Omental fat pad (tissue), 4 donors: ENCODE results near the gene OR3A2. TPM values are rescaled to one million over a fixed set of nuclear protein-coding genes. Genes with fewer than 3 reads are reported as not detected.
"Not testable (repeated sequence)": the region's sequence is repeated elsewhere in the genome, so short reads cannot be mapped to it uniquely, and the experiment has no call there.

ENCODE experiments used
- ATAC-seq: fragments of 150-250 bp; one replicate; pipeline ENCODE4 v1.9.1; 2016; ENCODE audit warnings: mild to moderate bottlenecking, moderate library complexity; ENCODE audit not compliant: low FRiP score
- DNase-seq: peaks from one replicate; pipeline ENCODE4 v3.0.0-alpha.2; 2019; ENCODE audit warnings: low spot score
- CTCF ChIP-seq, 3 donors: fragments of 450-650 bp; IDR thresholded peaks; one replicate each; pipeline ENCODE4 v1.5.1; 2016 to 2017; ENCODE audit warnings: antibody characterized with exemption in 3 of 3, mild to moderate bottlenecking in 3 of 3, moderate library complexity in 2 of 3
- total RNA-seq, 4 donors: library from RNA; depleted of rRNA; stranded (reverse); fragments of >200 nt; gene quantifications; one replicate each; pipeline ENCODE4 v1.1.0, GENCODE V29; 2016

The OR3A2 gene
- total RNA-seq = under 1 TPM in 1 of 4 donors, not detected in 3; 0.24 TPM

GRCh38 chr17:3385869-3386816 is at the start of gene OR3A2:
Gene OR3A2, minus strand, starts transcription at chr17:3386308.
- ATAC-seq (no peak), DNase-seq (no peak)
- TF ChIP-seq CTCF (IDR thresholded peaks at IDR 0.05) = no peak

GRCh38 chr17:3433741-3434140 is 47.6 kb upstream of the OR3A2 start, which contains the start of gene OR1E2:
Gene OR1E2, minus strand, starts transcription at chr17:3433841. Its CDS starts 0 bp downstream, at chr17:3433841.
- no peak for TF ChIP-seq CTCF (IDR thresholded peaks at IDR 0.05)
- no peak for ATAC-seq
- no peak for DNase-seq

GRCh38 chr17:3433215-3433614 is 47.1 kb upstream of the OR3A2 start:
- not testable (repeated sequence) for DNase-seq, ATAC-seq

GRCh38 chr17:3418222-3418621 is 32.1 kb upstream of the OR3A2 start:
- ATAC-seq (no peak), DNase-seq (no peak)
- no peak for TF ChIP-seq CTCF (IDR thresholded peaks at IDR 0.05)

- TF ChIP-seq CTCF (IDR thresholded peaks at IDR 0.05) = no peak
- DNase-seq (no peak), ATAC-seq (no peak)
Measured at GRCh38 chr17:3415610-3416009, 29.5 kb upstream of the OR3A2 start.

- ATAC-seq, DNase-seq: not testable (repeated sequence)
Measured at GRCh38 chr17:3412216-3412615, 26.1 kb upstream of the OR3A2 start.

- DNase-seq (no peak), ATAC-seq (no peak)
- TF ChIP-seq CTCF (IDR thresholded peaks at IDR 0.05) = no peak
Measured at GRCh38 chr17:3411070-3411469, 25.0 kb upstream of the OR3A2 start, which contains the start of gene OR3A3. Gene OR3A3, plus strand, starts transcription at chr17:3411370.

GRCh38 chr17:3403856-3404255 is 17.7 kb upstream of the OR3A2 start:
- ATAC-seq, DNase-seq: not testable (repeated sequence)
